Kasumi-1 (cell line): Measurements from ENCODE around the gene RFX1.
"Not testable (repeated sequence)": the region's sequence is repeated elsewhere in the genome, so short reads cannot be mapped to it uniquely, and the experiment has no call there.

Source experiments
- DNase-seq, 2 experiments: peaks; one replicate each; lab custom pipeline; 2025; lab: John Stamatoyannopoulos, UW

The RFX1 gene

DNA sequence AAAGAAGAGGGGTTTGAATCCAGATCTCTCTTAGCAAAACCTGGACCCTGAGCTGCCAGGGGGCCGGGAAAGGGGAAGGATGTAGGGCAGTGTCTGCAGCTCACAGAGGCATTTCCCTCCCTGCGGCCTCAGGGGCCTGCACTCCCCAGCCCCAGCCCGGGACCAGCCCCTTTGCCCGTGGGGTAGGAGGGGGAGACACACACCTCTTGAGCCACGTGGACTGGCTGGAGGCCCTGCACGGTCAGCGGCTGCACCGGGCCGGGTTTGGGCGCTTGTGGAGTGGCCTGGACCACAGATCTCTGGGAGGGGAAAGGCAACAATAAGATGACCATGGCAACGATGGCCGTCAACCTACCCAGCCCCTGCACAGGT lies 26.9 kb downstream of the RFX1 start:
- DNase-seq = peak; percentile 34 to 45

GRCh38 chr19:13978351-13979243 lies 27.5 kb downstream of the RFX1 start:
- peak; percentile 85 to 87 for DNase-seq

DNA sequence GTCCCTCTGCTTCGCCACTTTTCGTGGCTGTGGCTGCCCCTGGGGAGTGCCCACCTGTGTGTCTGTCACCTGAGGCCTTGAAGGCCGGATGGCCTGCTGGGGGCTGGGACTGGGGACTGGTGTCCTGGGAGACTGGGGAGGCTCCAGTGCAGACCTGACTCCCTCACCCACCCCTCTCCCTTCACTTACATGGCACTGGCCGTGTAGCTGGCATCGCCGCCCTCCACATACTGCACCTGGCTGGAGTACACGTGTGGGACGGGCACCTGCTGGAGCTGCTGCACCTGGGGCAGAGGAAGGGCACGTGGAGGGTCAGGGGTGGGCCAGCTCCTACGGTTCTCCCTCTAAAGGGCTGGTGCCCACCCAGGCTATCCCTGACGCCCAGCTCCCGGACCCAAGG lies 28.3 kb downstream of the RFX1 start:
- no peak for DNase-seq

- DNase-seq = no peak
Measured at GRCh38 chr19:13976446-13976845, 29.7 kb downstream of the RFX1 start.

GRCh38 chr19:13975870-13976269 lies 30.2 kb downstream of the RFX1 start:
- no peak for DNase-seq

- DNase-seq = no peak
Measured at GRCh38 chr19:13974073-13974472, 32.0 kb downstream of the RFX1 start.

- not testable (repeated sequence) for DNase-seq
Measured at GRCh38 chr19:13973479-13973878, 32.6 kb downstream of the RFX1 start.

- no peak for DNase-seq
Measured at GRCh38 chr19:13972368-13973155, 33.6 kb downstream of the RFX1 start.

DNA sequence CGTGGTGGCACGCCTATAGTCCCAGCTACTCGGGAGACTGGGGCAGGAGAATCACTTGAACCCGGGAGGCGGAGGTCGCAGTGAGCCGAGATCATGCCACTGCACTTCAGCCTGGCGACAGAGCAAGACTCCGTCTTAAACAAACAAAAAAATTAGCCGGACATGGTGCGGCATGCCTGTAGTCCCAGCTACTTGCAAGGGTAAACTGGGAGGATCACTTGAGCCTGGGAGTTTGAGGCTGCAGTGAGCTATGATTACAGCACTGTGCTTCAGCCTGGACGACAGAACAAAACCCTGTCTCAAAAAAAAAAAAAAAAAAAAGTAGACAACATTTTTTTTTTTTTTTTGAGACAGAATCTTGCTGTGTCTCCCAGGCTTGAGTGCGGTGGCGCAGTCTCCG lies 34.3 kb downstream of the RFX1 start:
- DNase-seq = not testable (repeated sequence)

GRCh38 chr19:13969897-13970296 lies 36.2 kb downstream of the RFX1 start:
- DNase-seq = no peak

DNA sequence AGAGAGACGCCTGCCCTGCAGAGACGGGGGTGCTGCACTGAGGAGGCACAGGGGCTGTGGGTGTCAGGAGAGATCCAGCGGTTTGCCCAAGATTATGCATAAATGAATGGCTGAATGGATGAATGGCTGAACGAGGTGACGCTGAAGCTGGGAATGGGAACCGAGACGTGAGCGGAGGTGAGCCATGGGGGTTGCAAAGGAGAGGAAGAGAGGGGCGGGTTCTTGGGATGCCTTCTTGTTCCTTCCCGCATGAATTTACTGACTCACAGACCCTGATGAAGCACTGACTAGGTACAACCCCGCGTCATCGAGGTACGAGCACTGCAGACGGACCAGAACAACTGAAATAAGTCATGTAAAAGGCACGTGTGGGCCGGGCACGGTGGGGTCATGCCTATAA lies 37.1 kb downstream of the RFX1 start:
- DNase-seq = no peak

DNA sequence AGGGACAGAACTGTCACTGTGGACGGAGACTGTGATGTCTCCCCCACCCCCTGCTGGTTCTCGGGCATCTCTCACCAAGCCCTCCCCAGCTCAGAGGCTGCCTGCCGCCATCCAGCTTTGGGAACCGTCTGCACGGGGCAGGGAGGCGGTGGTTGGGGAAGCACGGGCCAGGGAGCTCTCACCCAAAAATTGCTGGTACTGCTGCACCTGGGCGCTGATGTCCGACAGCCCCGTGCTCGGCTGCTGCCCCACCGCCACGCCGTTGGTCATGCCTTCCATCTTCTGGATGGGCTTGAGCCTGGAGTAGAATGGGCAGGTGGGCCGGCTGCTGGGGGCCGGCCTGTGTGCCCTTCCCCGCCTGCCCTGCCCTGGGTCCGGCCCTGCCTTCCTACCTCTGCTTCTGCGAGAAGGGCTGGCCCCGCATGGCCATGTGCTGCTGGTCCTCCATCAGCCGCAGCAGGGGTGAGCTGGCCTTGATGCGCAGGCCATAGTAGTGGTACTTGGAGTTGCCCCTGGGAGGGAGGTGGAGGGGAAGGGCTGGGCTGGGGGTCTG lies 37.7 kb downstream of the RFX1 start:
- DNase-seq = no peak

DNA sequence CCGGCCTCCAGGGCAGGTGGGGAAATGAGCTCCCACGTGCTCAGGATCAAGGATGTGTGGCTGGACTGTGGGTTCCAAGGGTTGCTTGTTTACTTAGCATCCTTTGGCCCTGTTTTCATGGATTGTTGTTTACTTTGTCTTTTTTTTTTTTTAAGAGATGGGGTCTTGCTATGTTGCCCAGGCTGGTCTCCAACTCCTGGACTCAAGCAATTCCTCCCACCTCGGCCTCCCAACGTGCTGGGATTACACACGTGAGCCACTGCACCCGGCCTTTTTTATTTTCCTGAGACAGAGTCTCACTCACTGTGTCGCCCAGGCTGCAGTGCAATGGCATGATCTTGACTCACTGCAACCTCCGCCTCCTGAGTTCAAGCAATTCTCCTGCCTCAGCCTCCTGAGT lies 38.9 kb downstream of the RFX1 start:
- DNase-seq = not testable (repeated sequence)

GRCh38 chr19:13966684-13967128 lies 39.4 kb downstream of the RFX1 start:
- DNase-seq = no peak

DNA sequence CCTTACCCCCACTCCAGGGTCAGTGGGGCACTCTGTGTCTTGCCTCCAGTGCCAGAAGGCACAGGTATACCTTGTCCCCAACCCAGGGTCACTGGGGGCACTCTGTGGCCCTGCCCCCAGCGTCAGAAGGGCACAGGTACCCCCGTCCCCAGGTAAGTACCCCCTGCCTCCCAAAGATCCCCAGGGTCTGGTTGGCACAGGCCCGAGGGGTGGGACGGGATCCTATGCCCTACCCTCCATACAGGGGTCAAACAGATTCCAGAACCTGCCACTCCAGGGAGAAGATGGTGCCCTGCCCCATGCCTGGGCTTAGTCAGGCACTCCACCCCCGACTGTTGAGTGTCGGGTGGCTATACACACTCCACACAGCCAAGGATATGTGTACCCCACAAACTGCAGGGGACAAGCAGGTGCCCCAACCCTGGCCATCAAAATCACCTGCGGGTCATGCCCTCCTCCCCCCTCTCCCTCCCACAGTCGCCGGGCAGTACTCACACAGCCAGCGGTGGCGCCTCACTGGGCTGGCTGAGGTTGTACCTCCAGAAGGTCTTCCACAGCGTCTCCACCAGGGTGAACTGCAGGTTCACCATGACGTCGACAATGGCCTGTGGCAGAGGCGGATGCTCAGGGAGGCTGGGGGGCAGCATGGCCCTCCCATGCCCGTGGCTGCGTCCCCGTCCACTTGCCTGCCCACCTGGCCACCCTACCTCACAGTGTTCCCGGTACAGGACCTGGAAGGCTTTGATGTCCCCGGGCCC lies 40.0 kb downstream of the RFX1 start:
- DNase-seq = no peak

GRCh38 chr19:13965377-13965896 lies 40.7 kb downstream of the RFX1 start:
- DNase-seq = no peak

GRCh38 chr19:13964776-13965175 lies 41.3 kb downstream of the RFX1 start:
- no peak for DNase-seq

DNA sequence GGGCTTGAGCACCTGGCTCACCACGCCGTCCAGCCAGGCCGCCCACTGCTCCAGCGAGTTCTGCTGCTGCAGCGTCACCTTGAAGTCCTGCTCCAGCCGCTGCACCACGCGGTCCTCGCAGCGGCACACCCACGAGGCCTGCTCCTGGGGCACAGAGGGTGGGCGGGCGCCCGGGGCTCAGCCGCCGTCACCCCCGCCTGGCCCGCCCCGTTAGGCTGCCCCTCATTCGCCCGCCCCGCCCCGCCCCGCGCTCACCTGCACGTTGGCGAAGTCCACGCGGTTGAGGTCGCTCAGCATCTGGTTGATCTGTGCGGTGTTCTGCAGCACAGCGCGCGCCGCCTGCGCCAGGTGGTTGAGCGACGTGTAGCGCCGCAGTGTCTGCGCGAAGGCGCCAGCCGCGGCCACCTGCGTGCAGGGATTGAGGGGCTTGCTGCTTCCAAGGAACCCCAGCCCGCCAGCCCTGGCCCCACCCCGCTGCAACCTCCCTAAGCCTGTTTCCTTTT lies 42.5 kb downstream of the RFX1 start:
- DNase-seq = no peak

GRCh38 chr19:13962699-13963602 lies 43.2 kb downstream of the RFX1 start:
- DNase-seq = no peak
